BJ (cell line): Measurements from ENCODE around the gene HACE1. TPM values are rescaled to one million over a fixed set of nuclear protein-coding genes. Genes with fewer than 3 reads are reported as not detected.
"Not testable (repeated sequence)": the region's sequence is repeated elsewhere in the genome, so short reads cannot be mapped to it uniquely, and the experiment has no call there.

Source experiments
- CTCF ChIA-PET: fragments of 350-600 bp; formaldehyde crosslinking; extraction: SDS; loops from one replicate; lab custom pipeline; 2021; ENCODE audit warnings: antibody characterized with exemption, inconsistent platforms; lab: Yijun Ruan, JAX
- POLR2A ChIA-PET: fragments of 300-600 bp; sonication (Branson Sonifier 250); formaldehyde crosslinking; extraction: SDS; loops from one replicate; lab custom pipeline; 2021; ENCODE audit warnings: antibody characterized with exemption; lab: Charles Lee
- DNase-seq: peaks from one replicate; pipeline ENCODE4 v3.0.0-alpha.2; 2011; ENCODE audit warnings: low read depth
- H3K27me3 ChIP-seq: 2 replicates; pipeline ENCODE4 v1.6.0; 2011; ENCODE audit warnings: low read length; ENCODE audit not compliant: control insufficient read depth, insufficient read depth
- H3K36me3 ChIP-seq: 2 replicates; pipeline ENCODE4 v1.5.1; 2011; ENCODE audit warnings: low read length; ENCODE audit not compliant: control insufficient read depth, insufficient read depth
- H3K4me3 ChIP-seq: 2 replicates; pipeline ENCODE4 v1.5.1; 2011; ENCODE audit warnings: low read depth, mild to moderate bottlenecking, control low read depth, low read length
- CTCF ChIP-seq: IDR thresholded peaks from 2 replicates; pipeline ENCODE4 v1.5.1; 2011; ENCODE audit warnings: low read depth, mild to moderate bottlenecking, control low read depth, inconsistent platforms, low read length, moderate library complexity; ENCODE audit not compliant: insufficient read depth
- polyA plus RNA-seq: library from polyadenylated mRNA; depleted of rRNA; stranded (reverse); fragments of >200 nt; gene quantifications from 2 replicates; pipeline ENCODE4 v1.2.3, GENCODE V29; 2011

HACE1 gene
- polyA plus RNA-seq, 1 experiment, result 6.8 TPM

- TF ChIP-seq CTCF, result no peak
- H3K27me3 ChIP-seq, result no peaks in the 10 kb centered on the region
- no peak overlapping the region for H3K4me3 ChIP-seq
- H3K36me3 ChIP-seq, result no peaks in the 10 kb centered on the region
- DNase-seq, result no peak
- POLR2A ChIA-PET, result no interaction called here
- CTCF ChIA-PET, result interaction anchor here (0.6 to 1.2 kb wide), 2 partner anchors 16 to 17 kb away, joined by 3 read pairs; no protein-coding TSS in a partner anchor
These were observed 43.6 kb downstream of the HACE1 start for GRCh38 chr6:104816125-104816524.

- ChIA-PET POLR2A (no interaction called here), CTCF (no interaction called here)
- TF ChIP-seq CTCF, result no peak
- no peaks in the 10 kb centered on the region for H3K36me3 ChIP-seq
- no peak overlapping the region for H3K4me3 ChIP-seq
- H3K27me3 ChIP-seq, result no peaks in the 10 kb centered on the region
- DNase-seq, result no peak
These were observed 45.0 kb downstream of the HACE1 start for GRCh38 chr6:104814743-104815142.

- H3K4me3 ChIP-seq, result no peak overlapping the region
- H3K27me3 ChIP-seq, result no peaks in the 10 kb centered on the region
- DNase-seq, result no peak
- TF ChIP-seq CTCF, result no peak
- ChIA-PET POLR2A (no interaction called here), CTCF (no interaction called here)
- no peaks in the 10 kb centered on the region for H3K36me3 ChIP-seq
These were observed 46.2 kb downstream of the HACE1 start for GRCh38 chr6:104813552-104813951.

GRCh38 chr6:104809116-104809515 is 50.6 kb downstream of the HACE1 start:
- POLR2A ChIA-PET, result no interaction called here
- CTCF ChIA-PET, result no interaction called here

GRCh38 chr6:104805335-104805734 is 54.4 kb downstream of the HACE1 start:
- POLR2A ChIA-PET, H3K4me3 ChIP-seq, CTCF ChIA-PET, H3K36me3 ChIP-seq, DNase-seq, H3K27me3 ChIP-seq: not testable (repeated sequence)

More at GRCh38 chr6:104809116-104809515, 50.6 kb downstream of the HACE1 start:
- no peak for DNase-seq
- H3K27me3 ChIP-seq, result no peaks in the 10 kb centered on the region
- no peaks in the 10 kb centered on the region for H3K36me3 ChIP-seq
- H3K4me3 ChIP-seq, result no peak overlapping the region
- TF ChIP-seq CTCF, result no peak

- CTCF ChIA-PET, result interaction anchor here (1.0 to 1.1 kb wide), 2 partner anchors 9 to 17 kb away, joined by 3 read pairs; no protein-coding TSS in a partner anchor
- no peaks in the 10 kb centered on the region for H3K27me3 ChIP-seq
- POLR2A ChIA-PET, result no interaction called here
These were observed 60.5 kb downstream of the HACE1 start for GRCh38 chr6:104799134-104799657.

More at GRCh38 chr6:104799134-104799657, 60.5 kb downstream of the HACE1 start:
- no peak for DNase-seq
- no peak for TF ChIP-seq CTCF
- H3K36me3 ChIP-seq, result no peaks in the 10 kb centered on the region
- H3K4me3 ChIP-seq, result no peak overlapping the region
